Measurements from ENCODE around the gene CRKL. TPM values are rescaled to one million over a fixed set of nuclear protein-coding genes. Genes with fewer than 3 reads are reported as not detected.

CRKL gene, protein sequence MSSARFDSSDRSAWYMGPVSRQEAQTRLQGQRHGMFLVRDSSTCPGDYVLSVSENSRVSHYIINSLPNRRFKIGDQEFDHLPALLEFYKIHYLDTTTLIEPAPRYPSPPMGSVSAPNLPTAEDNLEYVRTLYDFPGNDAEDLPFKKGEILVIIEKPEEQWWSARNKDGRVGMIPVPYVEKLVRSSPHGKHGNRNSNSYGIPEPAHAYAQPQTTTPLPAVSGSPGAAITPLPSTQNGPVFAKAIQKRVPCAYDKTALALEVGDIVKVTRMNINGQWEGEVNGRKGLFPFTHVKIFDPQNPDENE
- total RNA-seq (2022; extraction: Qiagen RNA extraction; ENCODE audit: low read depth), result 21.4 to 25.8 TPM (median 22.4 TPM) in 5 replicates

GRCh38 chr22:20916916-20917810 lies at the start of gene CRKL:
CRKL (plus strand) TSS chr22:20917407; CDS start chr22:20917935, 528 bp downstream.

DNA sequence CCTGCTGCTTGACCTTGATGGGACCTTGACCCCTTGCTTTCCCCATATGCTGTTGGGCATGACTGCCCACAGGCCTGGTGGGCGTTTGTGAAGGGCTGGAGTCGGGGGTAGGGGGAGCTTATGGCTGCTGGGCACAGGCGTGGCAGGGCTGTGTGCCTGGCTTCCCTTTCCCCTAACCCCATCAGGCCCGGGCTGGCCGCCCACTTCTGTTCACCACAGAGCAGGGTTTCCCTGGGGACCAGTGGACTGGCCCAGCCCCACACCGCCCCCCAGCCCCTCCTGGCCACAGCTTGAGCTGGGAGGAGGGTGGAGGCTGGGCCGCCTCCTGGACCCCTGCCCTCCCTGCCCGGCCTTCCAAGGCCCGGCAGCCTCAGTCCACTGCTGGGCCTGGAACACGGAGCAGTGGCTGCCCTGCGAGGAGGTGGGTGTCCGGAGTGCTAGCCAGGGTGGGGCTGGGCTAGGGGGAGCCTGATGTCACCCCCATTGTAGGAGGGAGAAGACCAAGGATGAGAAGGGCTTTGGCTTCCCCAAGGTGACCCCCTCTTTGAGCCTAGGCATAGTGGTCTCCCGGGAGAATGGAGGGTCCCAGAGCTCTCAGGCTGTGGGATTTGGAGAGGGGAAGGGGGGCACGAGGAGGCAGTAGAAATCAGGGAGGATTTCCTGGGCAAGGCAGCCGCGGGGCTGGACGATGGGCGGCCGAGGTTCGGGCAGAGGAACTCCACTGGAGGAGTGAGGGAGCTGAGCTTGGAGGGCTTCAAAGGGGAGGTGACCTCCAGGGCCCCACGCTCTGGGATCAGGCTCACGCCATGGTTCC lies 49.9 kb downstream of the CRKL start, which contains the start of gene AIFM3:
AIFM3 (plus strand) TSS at position 373 of the 814 bp plus-strand sequence. CDS start 690 bp downstream, outside the sequence.

DNA sequence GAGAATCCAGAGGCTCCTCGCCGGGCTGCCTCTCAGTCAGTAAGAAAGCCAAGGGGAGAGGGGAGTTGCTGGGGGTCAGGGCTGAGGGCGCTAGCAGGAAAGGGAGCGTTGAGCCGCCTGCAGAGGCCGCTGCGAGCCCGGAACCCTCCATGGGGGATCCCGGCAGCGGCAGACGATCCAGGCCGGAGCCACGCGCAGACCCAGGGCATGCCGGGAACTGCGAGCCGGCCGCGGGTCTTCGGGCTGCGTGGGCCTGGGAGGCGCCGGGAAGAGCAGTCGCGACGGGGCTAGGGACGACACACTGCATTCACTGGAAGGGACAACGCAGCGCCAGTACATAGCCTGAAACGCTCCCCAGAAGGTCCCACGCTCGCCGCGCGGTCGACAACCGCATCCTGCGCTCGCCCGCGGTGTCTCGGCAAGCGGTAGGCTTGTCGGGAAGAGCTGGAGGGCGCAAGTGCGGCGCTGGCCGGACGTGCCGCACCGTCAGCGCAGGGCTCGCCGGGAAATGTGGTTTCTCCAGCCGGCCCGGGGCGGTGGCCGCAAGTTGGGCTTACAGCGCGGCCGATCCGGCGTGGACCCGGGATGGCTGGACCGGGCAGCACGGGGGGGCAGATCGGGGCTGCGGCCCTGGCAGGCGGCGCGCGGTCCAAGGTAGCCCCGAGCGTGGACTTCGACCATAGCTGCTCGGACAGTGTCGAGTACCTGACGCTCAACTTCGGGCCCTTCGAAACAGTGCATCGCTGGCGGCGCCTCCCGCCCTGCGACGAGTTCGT lies 64.8 kb downstream of the CRKL start, which contains the start of gene LZTR1:
LZTR1 (plus strand) TSS at position 511 of the 776 bp plus-strand sequence; CDS start at position 586, 75 bp downstream.

GRCh38 chr22:21001601-21002325 lies 84.6 kb downstream of the CRKL start, which contains the start of gene THAP7:
THAP7 (minus strand) TSS chr22:21002118; CDS start chr22:21001911, 207 bp downstream.

Other genes starting within 250 kb of the CRKL start
- 0.07 TPM in 1 of 5 replicates, not detected in the others for gene SERPIND1, start 143.3 kb upstream of the CRKL start, total RNA-seq (2022; extraction: Qiagen RNA extraction; ENCODE audit: low read depth)
- gene PI4KA, start 58.6 kb upstream of the CRKL start, total RNA-seq (2022; extraction: Qiagen RNA extraction; ENCODE audit: low read depth), result 19.4 to 24.8 TPM (median 21.1 TPM) in 5 replicates
- gene SNAP29, start 58.4 kb upstream of the CRKL start, total RNA-seq (2022; extraction: Qiagen RNA extraction; ENCODE audit: low read depth), result 16.1 to 19.4 TPM (median 17.1 TPM) in 5 replicates
- gene AIFM3, start 49.8 kb downstream of the CRKL start, total RNA-seq (2022; extraction: Qiagen RNA extraction; ENCODE audit: low read depth), result 2.0 to 4.6 TPM (median 3.5 TPM) in 5 replicates
- 14.4 to 20.8 TPM (median 17.0 TPM) in 5 replicates for gene LZTR1, start 64.9 kb downstream of the CRKL start, total RNA-seq (2022; extraction: Qiagen RNA extraction; ENCODE audit: low read depth)
- 14.9 to 27.8 TPM (median 25.0 TPM) in 5 replicates for gene THAP7, start 84.7 kb downstream of the CRKL start, total RNA-seq (2022; extraction: Qiagen RNA extraction; ENCODE audit: low read depth)
- gene P2RX6, start 97.8 kb downstream of the CRKL start, total RNA-seq (2022; extraction: Qiagen RNA extraction; ENCODE audit: low read depth), result 0.51 to 1.1 TPM (median 0.56 TPM) in 5 replicates
- not detected in 5 replicates for gene SLC7A4, start 115.2 kb downstream of the CRKL start, total RNA-seq (2022; extraction: Qiagen RNA extraction; ENCODE audit: low read depth)
- 0.03 TPM in 1 of 5 replicates, not detected in the others for gene LRRC74B, start 128.5 kb downstream of the CRKL start, total RNA-seq (2022; extraction: Qiagen RNA extraction; ENCODE audit: low read depth)

Measured in A549 treated with CpdA at 1 μM for 4 hours (cell line).